Liver (tissue), 9 donors: ENCODE results near the gene CCDC106. TPM values are rescaled to one million over a fixed set of nuclear protein-coding genes. Genes with fewer than 3 reads are reported as not detected.
A peak's percentile ranks its signal among the peaks of the same experiment; 100 is the strongest.

Experiments
- DNase-seq: peaks from one replicate; pipeline ENCODE4 v3.0.0-alpha.2; 2017; ENCODE audit warnings: low spot score
- H3K27ac ChIP-seq, 2 donors: one replicate each; pipeline ENCODE4 v1.7.0; 2013; ENCODE audit warnings: inconsistent platforms in 2 of 2, low read length in 2 of 2, control low read depth in 1 of 2, low read depth in 1 of 2, mild to moderate bottlenecking in 1 of 2
- H3K27me3 ChIP-seq, 4 donors: one replicate each; pipeline versions ENCODE4 v1.6.1 to v1.7.0; 2013; ENCODE audit warnings: low read length in 3 of 4, inconsistent platforms in 1 of 4, mild to moderate bottlenecking in 1 of 4, moderate library complexity in 1 of 4; ENCODE audit not compliant: control insufficient read depth in 4 of 4, insufficient read depth in 4 of 4
- H3K36me3 ChIP-seq, 4 donors: one replicate each; pipeline versions ENCODE4 v1.6.1 to v1.7.0; 2013; ENCODE audit warnings: low read length in 3 of 4, mild to moderate bottlenecking in 3 of 4, low read depth in 1 of 4, moderate library complexity in 1 of 4; ENCODE audit not compliant: control insufficient read depth in 4 of 4, insufficient read depth in 3 of 4
- H3K4me1 ChIP-seq, 4 donors: one replicate each; pipeline versions ENCODE4 v1.6.1 to v1.7.0; 2013; ENCODE audit warnings: low read length in 3 of 4, mild to moderate bottlenecking in 3 of 4, moderate library complexity in 1 of 4; ENCODE audit not compliant: control insufficient read depth in 4 of 4, insufficient read depth in 4 of 4
- H3K4me3 ChIP-seq, 3 donors: one replicate each; pipeline versions ENCODE4 v1.6.1 to v1.7.0; 2013; ENCODE audit warnings: low read length in 3 of 3, control low read depth in 1 of 3, low read depth in 1 of 3, mild to moderate bottlenecking in 1 of 3
- H3K9ac ChIP-seq, 2 donors: one replicate each; pipeline ENCODE4 v1.7.0; 2013; ENCODE audit warnings: low read length in 2 of 2, mild to moderate bottlenecking in 2 of 2, moderate library complexity in 2 of 2, control low read depth in 1 of 2, low read depth in 1 of 2
- H3K9me3 ChIP-seq, 4 donors: one replicate each; pipeline versions ENCODE4 v1.6.1 to v1.7.0; 2013; ENCODE audit warnings: low read length in 3 of 4; ENCODE audit not compliant: control insufficient read depth in 4 of 4
- ATF3 ChIP-seq: IDR thresholded peaks from 2 replicates; pipeline ENCODE4 v1.6.1; 2016; ENCODE audit warnings: antibody characterized with exemption
- CTCF ChIP-seq: fragments of 150-350 bp; IDR thresholded peaks from 2 replicates; pipeline ENCODE4 v1.5.1; 2017; ENCODE audit warnings: improper control_type of control experiment, low read depth, low read length; ENCODE audit not compliant: missing input control
- EGR1 ChIP-seq, 2 donors: IDR thresholded peaks; 2 replicates each; pipeline ENCODE4 v1.6.1; 2016 to 2018; ENCODE audit warnings: antibody characterized with exemption in 2 of 2, low read depth in 2 of 2
- FOXA1 ChIP-seq: IDR thresholded peaks from 2 replicates; pipeline ENCODE4 v1.6.1; 2016; ENCODE audit warnings: antibody characterized with exemption
- FOXA2 ChIP-seq: IDR thresholded peaks from 2 replicates; pipeline ENCODE4 v1.6.1; 2016; ENCODE audit warnings: antibody characterized with exemption
- GABPA ChIP-seq, 2 donors: IDR thresholded peaks in 1 of 2; conservative IDR thresholded peaks in 1 of 2; 2 replicates each; pipeline ENCODE4 v1.6.1; 2016; ENCODE audit warnings: antibody characterized with exemption in 2 of 2, mild to moderate bottlenecking in 1 of 2, moderate library complexity in 1 of 2
- HNF4A ChIP-seq, 2 donors: conservative IDR thresholded peaks; 2 replicates each; pipeline ENCODE4 v1.6.1; 2016; ENCODE audit warnings: antibody characterized with exemption in 2 of 2, mild to moderate bottlenecking in 2 of 2
- HNF4G ChIP-seq: IDR thresholded peaks from 2 replicates; pipeline ENCODE4 v1.6.1; 2016; ENCODE audit warnings: antibody characterized with exemption
- JUND ChIP-seq, 2 donors: IDR thresholded peaks; 2 replicates each; pipeline ENCODE4 v1.6.1; 2016; ENCODE audit warnings: antibody characterized with exemption in 2 of 2
- MAX ChIP-seq: IDR thresholded peaks from 2 replicates; pipeline ENCODE4 v1.6.1; 2016; ENCODE audit warnings: antibody characterized with exemption
- NR2F2 ChIP-seq: IDR thresholded peaks from 2 replicates; pipeline ENCODE4 v1.6.1; 2016; ENCODE audit warnings: antibody characterized with exemption
- RAD21 ChIP-seq, 2 donors: IDR thresholded peaks; 2 replicates each; pipeline ENCODE4 v1.6.1; 2016; ENCODE audit warnings: antibody characterized with exemption in 2 of 2, mild to moderate bottlenecking in 2 of 2
- REST ChIP-seq: IDR thresholded peaks from 2 replicates; pipeline ENCODE4 v1.6.1; 2016; ENCODE audit warnings: antibody characterized with exemption, mild to moderate bottlenecking
- RXRA ChIP-seq, 2 donors: IDR thresholded peaks; 2 replicates each; pipeline ENCODE4 v1.6.1; 2017 to 2018; ENCODE audit warnings: antibody characterized with exemption in 2 of 2, mild to moderate bottlenecking in 1 of 2
- SP1 ChIP-seq: IDR thresholded peaks from 2 replicates; pipeline ENCODE4 v1.6.1; 2018; ENCODE audit warnings: antibody characterized with exemption, mild to moderate bottlenecking
- TAF1 ChIP-seq: conservative IDR thresholded peaks from 2 replicates; pipeline ENCODE4 v1.6.1; 2016; ENCODE audit warnings: antibody characterized with exemption, mild to moderate bottlenecking
- YY1 ChIP-seq: IDR thresholded peaks from 2 replicates; pipeline ENCODE4 v1.6.1; 2016; ENCODE audit warnings: antibody characterized with exemption, mild to moderate bottlenecking
- ZBTB33 ChIP-seq: IDR thresholded peaks from 2 replicates; pipeline ENCODE4 v1.6.1; 2016; ENCODE audit warnings: antibody characterized with exemption
- WGBS: extraction: QIAGEN DNeasy Blood & Tissue Kit; methylation state at CpG from one replicate; pipeline ENCODE4 v1.1.7; 2013; 5-methylcytosine and 5-hydroxymethylcytosine counted together
- polyA plus RNA-seq, 2 donors: library from polyadenylated mRNA; stranded (reverse) in 1 of 2; unstranded in 1 of 2; fragments of 200-250 nt in 1 of 2; fragments of >200 nt in 1 of 2; fragmentation: Nextera tagmentation in 1 of 2; extraction: Ambion mirVana in 1 of 2; gene quantifications; one replicate each; pipeline versions ENCODE4 v1.2.1 to v1.2.3, GENCODE V29; 2013 to 2015
- total RNA-seq, 2 donors: library from RNA; depleted of rRNA; stranded (reverse); fragments of >200 nt; gene quantifications; one replicate each; pipeline ENCODE4 v1.2.3, GENCODE V29; 2014
- donor health status: healthy.
- donor health status: healthy.
- donor health status: healthy.
- donor health status: healthy.
- donor health status: healthy.

CCDC106 gene
- total and polyA plus RNA-seq, 4 donors, result 3.6 to 13.5 (median 5.9) TPM

- TF ChIP-seq ATF3 (no peak), TAF1 (no peak), MAX (no peak), ZBTB33 (no peak), FOXA1 (no peak), SP1 (no peak), YY1 (no peak), FOXA2 (no peak), HNF4G (no peak), RAD21 (IDR thresholded peaks at IDR 0.05) (no peak), RXRA (IDR thresholded peaks at IDR 0.05) (no peak)
Observed at GRCh38 chr19:55674459-55674840, 26.4 kb downstream of the CCDC106 start (continued).

- H3K4me1 ChIP-seq, result peaks cover 7 to 64% (median 56%) of the 10 kb centered on the region in 4 donors
- TF ChIP-seq CTCF (no peak), TAF1 (no peak), GABPA (IDR thresholded peaks at IDR 0.05 in 1 of 2, conservative IDR thresholded peaks at IDR 0.05 in 1 of 2) (peak; percentile 91 to 97), RAD21 (IDR thresholded peaks at IDR 0.05) (no peak), FOXA1 (no peak), NR2F2 (no peak), YY1 (no peak), REST (no peak), MAX (no peak), ZBTB33 (no peak), ATF3 (no peak), HNF4A (conservative IDR thresholded peaks at IDR 0.05) (no peak), HNF4G (no peak), SP1 (peak; percentile 22), EGR1 (IDR thresholded peaks at IDR 0.05; ENCODE audit: low read depth in 2 of 2) (peak in 1 of 2 donors; percentile 72), RXRA (IDR thresholded peaks at IDR 0.05) (no peak), FOXA2 (no peak), JUND (IDR thresholded peaks at IDR 0.05) (no peak)
- under 1% methylated on average over 101 of the region's 101 CpGs for WGBS
Observed at GRCh38 chr19:55674841-55675660, 27.0 kb downstream of the CCDC106 start, which contains the start of gene EPN1. Gene EPN1 (plus strand): TSS chr19:55675226. CDS start chr19:55678628, 3,402 bp downstream.

More at GRCh38 chr19:55674841-55675660, 27.0 kb downstream of the CCDC106 start, which contains the start of gene EPN1:
- Histone ChIP-seq H3K9ac (peak within 1 kb of the TSS; percentile 76 to 95), H3K27ac (peak within 1 kb of the TSS; percentile 80 to 89), H3K27me3 (no peaks in the 10 kb centered on the region), H3K4me3 (peak within 1 kb of the TSS; percentile 79 to 99 (median 95)), H3K9me3 (no peaks in the 10 kb centered on the region), H3K36me3 (peaks cover 6 to 29% (median 13%) of the 10 kb centered on the region in 4 donors)
- DNase-seq, result peak; percentile 96
